A549 (cell line): Measurements from ENCODE around the gene AIG1.

Source experiments
- CTCF ChIP-seq: fragments of >200 bp; sonication (Bioruptor Twin); formaldehyde crosslinking; IDR thresholded peaks from 3 replicates; pipeline ENCODE4 v1.5.1; 2016
- JUN ChIP-seq, 2 experiments: fragments of >200 bp; sonication (Bioruptor Twin); formaldehyde crosslinking; IDR thresholded peaks; 2 replicates in 1 of 2; 3 replicates in 1 of 2; pipeline ENCODE4 v1.6.1; 2016 to 2017
- MAZ ChIP-seq: fragments of 150-350 bp; IDR thresholded peaks from 2 replicates; pipeline ENCODE4 v1.6.1; 2014; ENCODE audit warnings: antibody characterized with exemption, low read depth, low read length, borderline replicate concordance
- MYC ChIP-seq: IDR thresholded peaks from 2 replicates; pipeline ENCODE4 v1.6.1; 2012; ENCODE audit warnings: mild to moderate bottlenecking, inconsistent platforms, low read length, improper control_type of control experiment, borderline replicate concordance
- PBX3 ChIP-seq: IDR thresholded peaks from 2 replicates; pipeline ENCODE4 v1.6.1; 2012
- PHF8 ChIP-seq: fragments of 200-600 bp; sonication (generic); IDR thresholded peaks from 2 replicates; pipeline ENCODE4 v1.6.1; 2016; ENCODE audit warnings: low read depth, mild to moderate bottlenecking, antibody characterized with exemption, moderate library complexity, borderline replicate concordance
- POLR2A ChIP-seq: IDR thresholded peaks from 2 replicates; pipeline ENCODE4 v1.6.1; 2012; ENCODE audit warnings: mild to moderate bottlenecking, low read length
- RAD21 ChIP-seq, 2 experiments: fragments of >200 bp in 1 of 2; sonication (Bioruptor Twin) in 1 of 2; formaldehyde crosslinking in 1 of 2; IDR thresholded peaks in 1 of 2; conservative IDR thresholded peaks in 1 of 2; 2 replicates in 1 of 2; 3 replicates in 1 of 2; pipeline ENCODE4 v1.6.1; 2012 to 2018; ENCODE audit warnings: inconsistent platforms in 1 of 2
- RARB ChIP-seq: fragments of 250-450 bp; sonication (Bioruptor Pico); IDR thresholded peaks from 2 replicates; pipeline ENCODE4 v1.8.0; 2021; ENCODE audit warnings: mild to moderate bottlenecking, moderate library complexity
- REST ChIP-seq: fragments of 200-600 bp; sonication (generic); IDR thresholded peaks from 2 replicates; pipeline ENCODE4 v1.6.1; 2016; ENCODE audit warnings: antibody characterized with exemption, mild to moderate bottlenecking, moderate library complexity
- SMC3 ChIP-seq: fragments of >200 bp; sonication (Bioruptor Twin); formaldehyde crosslinking; IDR thresholded peaks from 3 replicates; pipeline ENCODE4 v1.6.1; 2018; ENCODE audit warnings: inconsistent platforms

- TF ChIP-seq CTCF, result no peak
- TF ChIP-seq SMC3, result no peak
- TF ChIP-seq MYC, result no peak
- TF ChIP-seq REST, result no peak
- TF ChIP-seq POLR2A, result no peak
- TF ChIP-seq RAD21 (conservative IDR thresholded peaks at IDR 0.05 in 1 of 2, IDR thresholded peaks at IDR 0.05 in 1 of 2), result no peak
- TF ChIP-seq PBX3, result no peak
- no peak for TF ChIP-seq JUN (IDR thresholded peaks at IDR 0.05)
- no peak for TF ChIP-seq RARB (CRISPR knock-in tag)
- TF ChIP-seq PHF8, result no peak
- no peak for TF ChIP-seq MAZ
Observed at GRCh38 chr6:143097224-143097795, 36.6 kb downstream of the AIG1 start.
